A673 (cell line): ENCODE results near the gene RANBP3. TPM values are rescaled to one million over a fixed set of nuclear protein-coding genes. Genes with fewer than 3 reads are reported as not detected.
A peak's percentile ranks its signal among the peaks of the same experiment; 100 is the strongest.

Experiments used
- BruUV-seq: library from RNA; stranded (reverse); fragments of 400-500 nt; replicated peaks from 2 replicates; lab custom pipeline; 2021; lab: Mats Ljungman, UMichigan
- CTCF ChIA-PET: fragments of 300-600 bp; sonication (Branson Sonifier 250); formaldehyde crosslinking; loops from one replicate; lab custom pipeline; 2022; ENCODE audit warnings: antibody characterized with exemption; lab: Charles Lee
- POLR2A ChIA-PET: fragments of 300-600 bp; sonication (Branson Sonifier 250); formaldehyde crosslinking; loops from one replicate; lab custom pipeline; 2022; ENCODE audit warnings: antibody characterized with exemption; ENCODE audit not compliant: low non-redundant PET; lab: Charles Lee
- DNase-seq: peaks from one replicate; pipeline ENCODE4 v3.0.0-alpha.2; 2015; ENCODE audit warnings: low spot score
- H3K27ac ChIP-seq: fragments of 200-600 bp; sonication (generic); 2 replicates; pipeline ENCODE4 v1.5.1; 2016; ENCODE audit warnings: mixed run types, low read depth, mild to moderate bottlenecking, mixed read lengths, antibody characterized with exemption, low read length; ENCODE audit not compliant: poor library complexity, severe bottlenecking
- H3K27me3 ChIP-seq: fragments of 200-600 bp; sonication (generic); replicated peaks from 2 replicates; pipeline ENCODE4 v1.6.1; 2017; ENCODE audit warnings: mixed run types, low read depth, mild to moderate bottlenecking, mixed read lengths, antibody characterized with exemption, low read length; ENCODE audit not compliant: insufficient read depth, poor library complexity
- H3K36me3 ChIP-seq: fragments of 200-600 bp; sonication (generic); 2 replicates; pipeline ENCODE4 v1.6.1; 2016; ENCODE audit warnings: mixed run types, mild to moderate bottlenecking, mixed read lengths, antibody characterized with exemption, low read length; ENCODE audit not compliant: insufficient read depth, poor library complexity, severe bottlenecking
- H3K4me1 ChIP-seq: fragments of 200-600 bp; sonication (generic); 2 replicates; pipeline ENCODE4 v1.6.1; 2017; ENCODE audit warnings: mixed run types, mild to moderate bottlenecking, mixed read lengths, antibody characterized with exemption, low read length; ENCODE audit not compliant: insufficient read depth, poor library complexity, severe bottlenecking
- H3K4me3 ChIP-seq: fragments of 200-600 bp; sonication (generic); 2 replicates; pipeline ENCODE4 v1.5.1; 2016; ENCODE audit warnings: low read depth, mixed run types, mild to moderate bottlenecking, mixed read lengths, low read length; ENCODE audit not compliant: poor library complexity, severe bottlenecking
- H3K9me3 ChIP-seq: fragments of 200-600 bp; sonication (generic); 2 replicates; pipeline ENCODE4 v1.6.1; 2016; ENCODE audit warnings: mixed run types, low read depth, mild to moderate bottlenecking, mixed read lengths, antibody characterized with exemption, low read length; ENCODE audit not compliant: poor library complexity, severe bottlenecking
- CTCF ChIP-seq: fragments of 300-800, 200-600 bp; sonication (generic); conservative IDR thresholded peaks from 2 replicates; pipeline ENCODE4 v1.5.1; 2017; ENCODE audit warnings: low read depth, mild to moderate bottlenecking, antibody characterized with exemption, low read length, moderate library complexity, mixed read lengths
- EZH2 ChIP-seq: fragments of 200-600 bp; sonication (generic); IDR thresholded peaks from 2 replicates; pipeline ENCODE4 v1.6.1; 2017; ENCODE audit warnings: borderline replicate concordance, low read depth, mild to moderate bottlenecking, mixed read lengths, antibody characterized with exemption, low read length; ENCODE audit not compliant: poor library complexity, severe bottlenecking
- intact Hi-C: fragments of 100-400 bp; cut with micrococcal nuclease; formaldehyde crosslinking; loops from one replicate; pipeline ENCODE4 v1.10.0; 2022; ENCODE audit not compliant: unreplicated experiment
- total RNA-seq: library from RNA; stranded (reverse); gene quantifications from 2 replicates; pipeline ENCODE4 v1.2.3, GENCODE V29; 2021

The RANBP3 gene
- total RNA-seq, 1 experiment from 2014 or later, result 130 TPM

GRCh38 chr19:5984600-5984999, 6.7 kb upstream of the RANBP3 start:
- Histone ChIP-seq H3K4me3 (no peak overlapping the region), H3K36me3 (no peaks in the 10 kb centered on the region), H3K4me1 (peaks cover 26% of the 10 kb centered on the region), H3K9me3 (no peaks in the 10 kb centered on the region), H3K27ac (no peak overlapping the region), H3K27me3 (no peaks in the 10 kb centered on the region)
- no peak for DNase-seq
- intact Hi-C loops, result no loop called here
- no peak for TF ChIP-seq CTCF
- BruUV-seq, result no TSS peak
- POLR2A ChIA-PET, result no interaction called here
- CTCF ChIA-PET, result interaction anchor here (1.0 kb wide), 1 partner anchor 181 kb away, joined by 3 read pairs; no protein-coding TSS in a partner anchor

DNA sequence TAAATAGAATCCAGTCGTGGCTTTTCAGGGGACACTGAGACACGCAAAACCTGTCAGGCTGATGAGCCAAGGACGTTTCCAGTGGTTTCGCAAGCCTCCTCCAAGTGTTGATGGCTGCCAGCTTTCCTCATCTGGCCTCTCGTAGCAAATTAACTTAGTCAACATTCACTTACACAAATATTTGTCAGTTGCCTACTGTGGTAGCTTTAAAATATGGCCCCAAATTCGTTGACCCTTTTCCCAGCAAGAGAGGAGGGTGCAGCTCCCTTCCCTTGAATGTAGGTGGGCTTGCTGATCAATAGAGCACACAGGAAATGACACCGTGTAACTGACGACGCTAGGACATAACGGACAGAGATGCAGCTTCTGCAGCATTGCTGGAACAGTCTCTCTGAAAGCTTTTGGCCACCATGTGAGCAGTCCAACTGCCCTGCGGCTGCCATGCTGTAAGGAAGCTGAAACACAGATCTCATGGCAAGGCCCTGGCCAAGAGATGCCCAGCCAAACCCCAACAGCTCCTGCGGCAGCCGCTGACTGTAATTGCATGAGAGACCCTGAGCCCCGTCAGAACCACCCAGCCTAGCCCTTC, 5.5 kb upstream of the RANBP3 start:
- no TSS peak for BruUV-seq
- TF ChIP-seq EZH2, result no peak
- no peak for TF ChIP-seq CTCF
- ChIA-PET POLR2A (no interaction called here), CTCF (interaction anchor here (1.0 to 1.1 kb wide), 2 partner anchors 16 to 179 kb away, joined by 3 to 4 read pairs; no protein-coding TSS in a partner anchor)
- H3K36me3 ChIP-seq, result no peaks in the 10 kb centered on the region
- H3K27ac ChIP-seq, result peak overlapping the region; percentile 54
- no peaks in the 10 kb centered on the region for H3K9me3 ChIP-seq
- no peaks in the 10 kb centered on the region for H3K27me3 ChIP-seq
- no peak overlapping the region for H3K4me3 ChIP-seq
- intact Hi-C loops, result no loop called here
- no peak for DNase-seq
- peaks cover 37% of the 10 kb centered on the region for H3K4me1 ChIP-seq

DNA sequence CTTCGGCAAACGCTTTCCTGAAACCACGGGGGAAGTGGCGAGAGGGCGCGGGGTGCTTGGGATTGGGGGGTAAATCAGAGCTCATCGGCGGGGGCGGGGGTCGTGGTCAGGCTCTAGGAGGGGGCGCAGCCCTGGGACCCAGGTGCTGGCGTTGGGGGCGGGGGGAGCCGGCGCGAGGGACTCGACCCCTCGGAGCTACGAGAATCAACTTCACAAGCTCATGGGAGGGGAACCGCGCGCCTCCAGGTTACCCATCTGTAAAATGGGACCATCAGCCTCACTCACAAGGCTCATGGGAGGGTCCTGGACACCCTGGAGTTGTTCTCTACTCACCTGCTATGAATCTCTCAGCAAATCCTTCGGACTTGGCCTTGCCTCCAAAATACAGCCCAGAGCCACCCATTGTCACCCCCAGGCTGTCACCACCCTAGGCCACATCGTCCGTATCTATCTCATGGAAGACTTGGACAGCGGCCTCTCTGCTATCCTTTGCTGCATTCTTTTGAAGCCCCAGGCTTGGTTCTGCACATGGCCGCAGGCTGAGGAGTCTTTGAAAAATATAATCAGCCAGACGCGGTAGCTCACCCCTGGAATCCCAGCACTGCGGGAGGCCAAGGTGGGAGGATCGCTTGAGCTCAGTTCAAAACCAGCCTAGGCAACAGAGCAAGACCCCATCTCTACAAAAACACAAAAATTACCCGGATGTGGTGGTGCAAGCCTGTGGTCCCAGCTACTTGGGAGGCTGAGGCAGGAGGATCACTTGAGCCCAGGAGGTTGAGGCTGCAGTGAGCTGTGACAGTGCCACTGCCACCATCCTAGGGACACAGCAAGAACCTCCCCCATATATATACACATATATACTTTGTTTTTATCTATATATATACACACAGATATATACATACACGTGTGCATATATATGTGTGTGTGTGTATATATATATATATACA, 939 bp upstream of the RANBP3 start:
- intact Hi-C loops, result no loop called here
- TF ChIP-seq EZH2 (no peak), CTCF (no peak)
- ChIA-PET CTCF (interaction anchor here (0.6 to 2.9 kb wide), 5 partner anchors 11 to 184 kb away, joined by 3 to 17 read pairs (median 3); no protein-coding TSS in a partner anchor), POLR2A (no interaction called here)
- DNase-seq, result no peak
- Histone ChIP-seq H3K9me3 (no peaks in the 10 kb centered on the region), H3K36me3 (peaks cover 12% of the 10 kb centered on the region), H3K4me3 (peak overlapping the region; percentile 96), H3K27ac (peak overlapping the region; percentile 90), H3K27me3 (no peaks in the 10 kb centered on the region), H3K4me1 (peaks cover 39% of the 10 kb centered on the region)
- TSS peak; percentile 67 for BruUV-seq
